ENCODE data around the gene VPS39.

Gene VPS39

DNA sequence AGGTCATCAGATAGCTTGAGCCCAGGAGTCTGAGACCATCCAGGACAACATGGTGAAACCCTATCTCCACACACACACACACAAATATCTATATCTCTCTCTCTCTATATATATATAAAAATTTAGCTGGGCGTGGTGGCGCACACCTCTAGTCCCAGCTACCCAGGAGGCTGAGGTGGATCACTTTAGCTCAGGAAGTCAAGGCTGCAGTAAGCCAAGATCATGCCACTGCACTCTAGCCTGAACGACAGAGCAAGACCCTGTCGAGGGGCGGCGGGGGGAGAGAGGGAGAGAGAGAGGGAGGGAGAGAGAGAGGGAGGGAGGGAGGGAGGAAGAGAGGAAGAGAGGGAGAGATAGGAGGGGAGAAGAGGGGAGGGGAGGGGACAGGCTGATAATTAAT, 79.6 kb downstream of the VPS39 start:
- Histone ChIP-seq H3K4me3 (ENCODE audit: low read depth, low read length) (no peak overlapping the region), H3K9me3 (ENCODE audit: control insufficient read depth, insufficient read depth, low read depth, low read length) (no peaks in the 10 kb centered on the region), H3K36me3 (ENCODE audit: control insufficient read depth in 2 of 2, insufficient read depth in 1 of 2, low read length in 2 of 2) (no peaks in the 10 kb centered on the region), H3K27ac (ENCODE audit: extremely low read depth, low read depth, low read length) (no peak overlapping the region), H3K4me1 (ENCODE audit: control insufficient read depth, insufficient read depth, low read length) (peaks cover 9% of the 10 kb centered on the region)
- ChIA-PET CTCF (interaction anchor here (0.6 to 0.9 kb wide), 2 partner anchors 58 to 139 kb away, joined by 3 to 4 read pairs; no protein-coding TSS in a partner anchor), POLR2A (no interaction called here)
- TF ChIP-seq, protein P1, sequence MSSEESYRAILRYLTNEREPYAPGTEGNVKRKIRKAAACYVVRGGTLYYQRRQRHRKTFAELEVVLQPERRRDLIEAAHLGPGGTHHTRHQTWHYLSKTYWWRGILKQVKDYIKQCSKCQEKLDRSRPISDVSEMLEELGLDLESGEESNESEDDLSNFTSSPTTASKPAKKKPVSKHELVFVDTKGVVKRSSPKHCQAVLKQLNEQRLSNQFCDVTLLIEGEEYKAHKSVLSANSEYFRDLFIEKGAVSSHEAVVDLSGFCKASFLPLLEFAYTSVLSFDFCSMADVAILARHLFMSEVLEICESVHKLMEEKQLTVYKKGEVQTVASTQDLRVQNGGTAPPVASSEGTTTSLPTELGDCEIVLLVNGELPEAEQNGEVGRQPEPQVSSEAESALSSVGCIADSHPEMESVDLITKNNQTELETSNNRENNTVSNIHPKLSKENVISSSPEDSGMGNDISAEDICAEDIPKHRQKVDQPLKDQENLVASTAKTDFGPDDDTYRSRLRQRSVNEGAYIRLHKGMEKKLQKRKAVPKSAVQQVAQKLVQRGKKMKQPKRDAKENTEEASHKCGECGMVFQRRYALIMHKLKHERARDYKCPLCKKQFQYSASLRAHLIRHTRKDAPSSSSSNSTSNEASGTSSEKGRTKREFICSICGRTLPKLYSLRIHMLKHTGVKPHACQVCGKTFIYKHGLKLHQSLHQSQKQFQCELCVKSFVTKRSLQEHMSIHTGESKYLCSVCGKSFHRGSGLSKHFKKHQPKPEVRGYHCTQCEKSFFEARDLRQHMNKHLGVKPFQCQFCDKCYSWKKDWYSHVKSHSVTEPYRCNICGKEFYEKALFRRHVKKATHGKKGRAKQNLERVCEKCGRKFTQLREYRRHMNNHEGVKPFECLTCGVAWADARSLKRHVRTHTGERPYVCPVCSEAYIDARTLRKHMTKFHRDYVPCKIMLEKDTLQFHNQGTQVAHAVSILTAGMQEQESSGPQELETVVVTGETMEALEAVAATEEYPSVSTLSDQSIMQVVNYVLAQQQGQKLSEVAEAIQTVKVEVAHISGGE (tag by site-specific recombination; conservative IDR thresholded peaks at IDR 0.05; ENCODE audit: low read depth), result no peak
- no peak for TF ChIP-seq ZNF23 (tag by site-specific recombination; IDR thresholded peaks at IDR 0.05; ENCODE audit: borderline replicate concordance)
- TF ChIP-seq MEIS1 (CRISPR knock-in tag; IDR thresholded peaks at IDR 0.05; ENCODE audit: borderline replicate concordance), result no peak
- TF ChIP-seq ZNF416 (tag by site-specific recombination; IDR thresholded peaks at IDR 0.05), result no peak
- no peak for TF ChIP-seq ZNF121 (tag by site-specific recombination; IDR thresholded peaks at IDR 0.05)
- no peak for TF ChIP-seq ZNF423 (tag by site-specific recombination; IDR thresholded peaks at IDR 0.05)
- TF ChIP-seq, protein P2, sequence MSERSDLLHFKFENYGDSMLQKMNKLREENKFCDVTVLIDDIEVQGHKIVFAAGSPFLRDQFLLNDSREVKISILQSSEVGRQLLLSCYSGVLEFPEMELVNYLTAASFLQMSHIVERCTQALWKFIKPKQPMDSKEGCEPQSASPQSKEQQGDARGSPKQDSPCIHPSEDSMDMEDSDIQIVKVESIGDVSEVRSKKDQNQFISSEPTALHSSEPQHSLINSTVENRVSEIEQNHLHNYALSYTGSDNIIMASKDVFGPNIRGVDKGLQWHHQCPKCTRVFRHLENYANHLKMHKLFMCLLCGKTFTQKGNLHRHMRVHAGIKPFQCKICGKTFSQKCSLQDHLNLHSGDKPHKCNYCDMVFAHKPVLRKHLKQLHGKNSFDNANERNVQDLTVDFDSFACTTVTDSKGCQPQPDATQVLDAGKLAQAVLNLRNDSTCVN (tag by site-specific recombination; optimal IDR thresholded peaks at IDR 0.05), result no peak
- TF ChIP-seq ZBTB7A (tag by site-specific recombination; IDR thresholded peaks at IDR 0.05; ENCODE audit: low read depth), result no peak
- TF ChIP-seq ZBTB21 (tag by site-specific recombination; IDR thresholded peaks at IDR 0.05), result no peak
- no peak for TF ChIP-seq KLF7 (tag by site-specific recombination; IDR thresholded peaks at IDR 0.05; ENCODE audit: borderline replicate concordance)
- TF ChIP-seq ZNF266 (tag by site-specific recombination; IDR thresholded peaks at IDR 0.05; ENCODE audit: low read depth), result no peak
- TF ChIP-seq ELK4 (IDR thresholded peaks at IDR 0.05; ENCODE audit: borderline replicate concordance, low read depth, low read length), result no peak
- no peak for TF ChIP-seq ZEB2 (tag by site-specific recombination; IDR thresholded peaks at IDR 0.05)
- no peak for TF ChIP-seq ZNF398 (tag by site-specific recombination; IDR thresholded peaks at IDR 0.05)
- no peak for TF ChIP-seq ZNF366 (tag by site-specific recombination; conservative IDR thresholded peaks at IDR 0.05)
- TF ChIP-seq ZNF354C (tag by site-specific recombination; IDR thresholded peaks at IDR 0.05; ENCODE audit: borderline replicate concordance, low read depth), result no peak
- TF ChIP-seq REPIN1 (tag by site-specific recombination; IDR thresholded peaks at IDR 0.05; ENCODE audit: low read depth), result no peak
- no peak for TF ChIP-seq HOXC10 (CRISPR knock-in tag; IDR thresholded peaks at IDR 0.05)

- ChIA-PET CTCF (interaction anchor here (0.6 to 1.7 kb wide), 3 partner anchors 9 to 10 kb away, joined by 3 to 5 read pairs (median 3); no protein-coding TSS in a partner anchor), POLR2A (no interaction called here)
- Histone ChIP-seq H3K4me1 (ENCODE audit: control insufficient read depth, insufficient read depth, low read length) (no peaks in the 10 kb centered on the region), H3K27ac (ENCODE audit: extremely low read depth, low read depth, low read length) (no peak overlapping the region), H3K9me3 (ENCODE audit: control insufficient read depth, insufficient read depth, low read depth, low read length) (no peaks in the 10 kb centered on the region), H3K36me3 (ENCODE audit: control insufficient read depth in 2 of 2, insufficient read depth in 1 of 2, low read length in 2 of 2) (no peaks in the 10 kb centered on the region), H3K4me3 (ENCODE audit: low read depth, low read length) (no peak overlapping the region)
- TF ChIP-seq GLIS1 (tag by site-specific recombination; IDR thresholded peaks at IDR 0.05) (no peak), ZBTB7A (tag by site-specific recombination; IDR thresholded peaks at IDR 0.05; ENCODE audit: low read depth) (no peak), ZNF529 (tag by site-specific recombination; IDR thresholded peaks at IDR 0.05; ENCODE audit: insufficient replicate concordance) (no peak), SCRT1 (tag by site-specific recombination; IDR thresholded peaks at IDR 0.05; ENCODE audit: borderline replicate concordance) (0 out of 2 replicates have a peak, but pooled peaks have one; percentile 12), GFI1B (tag by site-specific recombination; IDR thresholded peaks at IDR 0.05) (no peak), ZNF146 (tag by site-specific recombination; IDR thresholded peaks at IDR 0.05) (no peak), ZBTB48 (tag by site-specific recombination; IDR thresholded peaks at IDR 0.05) (no peak), ZNF133 (tag by site-specific recombination; IDR thresholded peaks at IDR 0.05) (peak; percentile 61; the same call in 1 of the 2 replicates), SCRT2 (tag by site-specific recombination; IDR thresholded peaks at IDR 0.05) (peak; percentile 79), ZNF585B (tag by site-specific recombination; IDR thresholded peaks at IDR 0.05) (no peak)
- TF ChIP-seq, protein P3, sequence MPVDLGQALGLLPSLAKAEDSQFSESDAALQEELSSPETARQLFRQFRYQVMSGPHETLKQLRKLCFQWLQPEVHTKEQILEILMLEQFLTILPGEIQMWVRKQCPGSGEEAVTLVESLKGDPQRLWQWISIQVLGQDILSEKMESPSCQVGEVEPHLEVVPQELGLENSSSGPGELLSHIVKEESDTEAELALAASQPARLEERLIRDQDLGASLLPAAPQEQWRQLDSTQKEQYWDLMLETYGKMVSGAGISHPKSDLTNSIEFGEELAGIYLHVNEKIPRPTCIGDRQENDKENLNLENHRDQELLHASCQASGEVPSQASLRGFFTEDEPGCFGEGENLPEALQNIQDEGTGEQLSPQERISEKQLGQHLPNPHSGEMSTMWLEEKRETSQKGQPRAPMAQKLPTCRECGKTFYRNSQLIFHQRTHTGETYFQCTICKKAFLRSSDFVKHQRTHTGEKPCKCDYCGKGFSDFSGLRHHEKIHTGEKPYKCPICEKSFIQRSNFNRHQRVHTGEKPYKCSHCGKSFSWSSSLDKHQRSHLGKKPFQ (tag by site-specific recombination; IDR thresholded peaks at IDR 0.05), result no peak
These were observed 84.6 kb downstream of the VPS39 start for GRCh38 chr15:42123546-42123945.
